GM21526 (cell line): ENCODE results near the gene CTNNA3.
"Not testable (repeated sequence)": the region's sequence is repeated elsewhere in the genome, so short reads cannot be mapped to it uniquely, and the experiment has no call there.

Experiments
- ATAC-seq: cut with Tn5 transposase; IDR thresholded peaks from one replicate; pipeline ENCODE4 v1.9.1; 2021; ENCODE audit warnings: moderate library complexity; ENCODE audit not compliant: unreplicated experiment, low FRiP score

The CTNNA3 gene

GRCh38 chr10:67262675-67263074 is 433.3 kb downstream of the CTNNA3 start:
- no peak for ATAC-seq

DNA sequence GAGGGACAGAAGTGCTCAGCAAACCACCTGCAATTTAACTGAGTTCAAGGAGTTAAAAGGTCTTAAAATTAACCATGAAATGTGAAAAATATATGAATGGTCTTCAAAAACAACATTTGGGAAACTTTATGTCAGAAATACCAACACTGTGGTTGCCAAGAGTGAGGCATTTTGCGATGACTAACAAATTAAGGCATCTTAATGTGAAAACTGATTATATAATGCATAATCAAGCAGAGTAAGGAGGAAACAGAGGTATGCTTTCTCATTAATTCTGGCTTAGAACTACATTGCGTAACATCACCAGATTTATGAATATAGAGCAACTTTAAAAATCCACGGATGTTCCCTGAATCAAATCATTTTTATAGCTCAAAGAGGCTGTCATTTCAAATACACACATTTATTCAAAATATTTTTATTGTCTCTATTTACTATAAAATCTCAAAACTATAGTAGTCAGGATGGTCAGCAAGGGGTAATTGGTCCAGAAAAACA is 434.6 kb downstream of the CTNNA3 start:
- ATAC-seq = no peak

DNA sequence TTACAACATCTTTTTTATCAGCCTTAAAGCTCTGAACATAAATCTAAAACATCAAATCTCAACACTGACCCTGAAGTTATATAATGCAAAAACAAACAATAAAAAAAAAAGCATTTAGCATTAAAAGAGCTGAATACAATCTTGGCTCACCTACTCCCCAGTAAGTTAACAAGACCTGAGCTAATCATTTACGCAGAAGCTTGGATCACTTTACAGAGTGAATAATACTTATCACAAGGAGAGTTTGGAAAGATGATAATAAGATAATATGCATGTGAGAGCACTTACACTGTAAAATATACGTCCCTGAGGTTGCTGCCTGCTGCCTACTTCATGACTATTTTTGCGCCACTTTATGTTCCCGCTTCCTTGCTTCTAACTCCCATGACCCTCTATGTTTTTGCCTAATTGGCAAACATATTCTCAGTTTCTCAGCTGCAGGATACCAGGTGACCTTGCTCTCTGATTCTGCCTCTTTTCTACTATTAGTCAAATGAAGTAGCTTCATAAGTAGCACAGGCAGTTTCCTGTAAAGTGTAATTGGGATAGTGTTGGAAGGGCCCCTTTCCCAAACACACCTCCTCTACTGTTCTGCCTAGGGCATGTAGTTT is 436.6 kb downstream of the CTNNA3 start:
- ATAC-seq = no peak

DNA sequence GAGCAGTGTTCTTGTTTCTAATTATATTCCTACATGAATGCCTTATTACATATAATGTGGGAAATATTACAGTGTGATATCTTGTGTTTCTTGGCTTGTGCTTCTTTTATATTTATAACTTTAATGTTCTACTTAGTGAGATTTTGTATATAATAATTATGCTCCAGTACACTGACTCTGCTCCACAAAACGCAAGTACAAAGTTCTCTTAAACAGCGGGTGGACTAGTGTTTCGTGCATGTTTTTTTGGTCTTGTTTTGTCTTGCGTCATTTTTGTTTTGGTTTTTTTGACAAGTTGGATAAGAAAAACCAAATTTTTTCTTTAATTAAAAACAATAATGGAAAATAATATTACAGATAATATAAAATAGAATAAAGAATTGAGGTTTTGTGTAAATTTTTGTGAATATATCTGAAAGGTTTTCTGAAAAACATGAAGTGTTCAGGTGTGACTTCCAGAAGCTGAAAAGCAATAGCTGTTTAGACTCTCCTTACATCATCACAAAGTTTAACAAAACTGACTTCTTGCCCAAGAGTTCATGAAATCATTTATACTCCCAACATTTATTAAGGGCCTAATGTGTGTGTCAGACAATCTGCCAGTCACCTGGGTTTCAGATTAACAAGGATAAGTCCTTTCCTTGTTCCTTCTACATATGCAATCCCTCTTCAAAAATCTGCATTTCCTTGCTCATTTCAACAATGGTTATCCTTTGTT is 438.4 kb downstream of the CTNNA3 start:
- no peak for ATAC-seq

DNA sequence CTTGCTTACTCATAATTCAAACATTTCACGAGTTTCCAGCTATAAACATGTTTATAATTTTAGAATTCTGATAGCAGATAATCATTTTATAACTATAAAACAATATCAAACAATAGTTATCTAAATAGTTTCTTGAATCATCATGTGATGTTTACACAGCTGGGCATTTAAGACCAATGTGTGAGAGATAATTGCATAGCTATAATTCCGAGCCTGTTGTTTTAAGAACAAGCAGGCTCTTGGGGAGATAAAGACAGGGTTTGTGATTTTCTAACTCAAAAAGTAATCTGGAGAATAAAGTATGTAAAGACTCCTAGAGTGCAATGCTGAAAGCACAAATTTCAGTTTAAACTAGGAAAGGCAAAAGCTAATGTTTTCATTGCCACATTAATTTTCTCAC is 439.0 kb downstream of the CTNNA3 start:
- no peak for ATAC-seq

- ATAC-seq = no peak
Observed at GRCh38 chr10:67250686-67251085, 445.3 kb downstream of the CTNNA3 start.

GRCh38 chr10:67246066-67246555 is 449.9 kb downstream of the CTNNA3 start:
- ATAC-seq = no peak

- ATAC-seq = no peak
Observed at GRCh38 chr10:67242528-67242927, 453.5 kb downstream of the CTNNA3 start.

DNA sequence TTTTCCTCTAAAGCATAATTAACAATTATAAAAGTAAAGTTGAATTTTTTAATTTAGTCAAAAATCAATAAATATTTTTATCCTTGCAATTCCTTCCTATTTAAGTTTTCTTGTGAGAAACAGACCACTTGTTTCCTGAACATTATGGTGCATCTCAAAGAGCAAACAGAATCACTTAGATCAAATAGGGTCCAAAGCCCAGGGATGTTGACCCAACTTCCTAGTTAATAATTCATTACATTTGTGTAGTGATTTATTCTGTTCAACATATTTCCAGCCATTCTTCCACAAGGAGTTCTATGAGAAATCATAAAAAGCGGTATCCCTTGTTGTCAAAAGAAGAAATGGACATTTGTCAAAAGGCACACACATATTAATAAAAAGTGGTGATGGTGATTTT is 454.5 kb downstream of the CTNNA3 start:
- ATAC-seq = no peak

GRCh38 chr10:67239864-67240497 is 456.0 kb downstream of the CTNNA3 start:
- no peak for ATAC-seq

DNA sequence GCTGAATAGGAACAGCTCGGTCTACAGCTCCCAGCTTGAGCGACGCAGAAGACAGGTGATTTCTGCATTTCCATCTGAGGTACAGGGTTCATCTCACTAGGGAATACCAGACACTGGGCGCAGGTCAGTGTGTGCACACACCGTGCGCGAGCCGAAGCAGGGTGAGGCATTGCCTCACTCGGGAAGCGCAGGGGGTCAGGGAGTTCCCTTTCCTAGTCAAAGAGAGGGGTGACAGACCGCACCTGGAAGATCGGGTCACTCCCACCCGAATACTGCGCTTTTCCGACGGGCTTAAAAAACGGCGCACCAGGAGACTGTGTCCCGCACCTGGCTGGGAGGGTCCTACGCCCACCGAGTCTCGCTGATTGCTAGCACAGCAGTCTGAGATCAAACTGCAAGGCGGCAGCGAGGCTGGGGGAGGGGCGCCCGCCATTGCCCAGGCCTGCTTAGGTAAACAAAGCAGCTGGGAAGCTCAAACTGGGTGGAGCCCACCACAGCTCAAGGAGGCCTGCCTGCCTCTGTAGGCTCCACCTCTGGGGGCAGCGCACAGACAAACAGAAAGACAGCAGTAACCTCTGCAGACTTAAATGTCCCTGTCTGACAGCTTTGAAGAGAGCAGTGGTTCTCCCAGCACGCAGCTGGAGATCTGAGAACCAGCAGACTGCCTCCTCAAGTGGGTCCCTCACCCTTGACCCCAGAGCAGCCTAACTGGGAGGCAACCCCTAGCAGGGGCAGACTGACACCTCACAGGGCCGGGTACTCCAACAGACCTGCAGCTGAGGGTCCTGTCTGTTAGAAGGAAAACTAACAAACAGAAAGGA is 465.1 kb downstream of the CTNNA3 start:
- ATAC-seq = not testable (repeated sequence)

- ATAC-seq = no peak
Observed at GRCh38 chr10:67225226-67225625, 470.8 kb downstream of the CTNNA3 start.

DNA sequence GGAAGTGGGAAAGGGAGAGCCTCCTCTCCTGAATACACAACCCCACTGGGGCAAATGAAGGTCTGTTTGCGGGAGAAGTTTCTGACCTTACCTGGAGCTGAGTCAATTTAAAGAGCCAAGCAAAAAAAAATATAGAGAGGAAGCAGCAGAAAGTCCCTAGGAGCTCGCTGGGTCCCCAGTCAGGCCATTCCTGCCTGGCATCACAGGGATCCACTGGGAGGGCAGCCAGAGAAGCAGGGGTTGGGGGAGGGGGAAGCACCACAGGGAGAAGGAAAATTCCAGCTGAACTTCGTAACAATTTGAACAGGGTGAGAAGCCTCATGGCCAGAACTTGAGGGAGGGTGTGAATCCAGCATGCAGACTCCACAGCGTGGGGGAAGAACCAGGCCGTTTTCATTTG is 471.4 kb downstream of the CTNNA3 start:
- ATAC-seq = no peak

DNA sequence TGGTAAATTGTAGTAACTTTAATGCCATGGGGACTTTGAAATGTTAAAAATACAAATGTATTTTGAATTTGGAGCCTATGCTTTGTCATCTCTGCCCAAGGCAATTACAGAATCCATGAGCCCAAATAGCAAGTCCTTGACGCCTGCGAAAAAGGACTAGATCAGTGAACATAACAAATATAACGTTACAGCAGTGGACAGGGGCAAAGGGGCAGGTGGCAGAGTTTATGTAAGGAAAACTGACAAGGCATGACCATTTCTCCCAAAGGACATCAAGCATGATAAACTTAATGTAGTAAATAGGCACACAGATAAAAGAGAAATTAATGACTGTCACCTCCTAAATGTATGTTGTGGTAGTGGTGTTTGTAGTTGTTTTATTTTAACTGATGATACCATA is 473.1 kb downstream of the CTNNA3 start:
- ATAC-seq = no peak

- ATAC-seq = no peak
Observed at GRCh38 chr10:67221939-67222494, 474.0 kb downstream of the CTNNA3 start.

- ATAC-seq = no peak
Observed at GRCh38 chr10:67211680-67212079, 484.3 kb downstream of the CTNNA3 start.

- not testable (repeated sequence) for ATAC-seq
Observed at GRCh38 chr10:67207923-67208322, 488.1 kb downstream of the CTNNA3 start.

DNA sequence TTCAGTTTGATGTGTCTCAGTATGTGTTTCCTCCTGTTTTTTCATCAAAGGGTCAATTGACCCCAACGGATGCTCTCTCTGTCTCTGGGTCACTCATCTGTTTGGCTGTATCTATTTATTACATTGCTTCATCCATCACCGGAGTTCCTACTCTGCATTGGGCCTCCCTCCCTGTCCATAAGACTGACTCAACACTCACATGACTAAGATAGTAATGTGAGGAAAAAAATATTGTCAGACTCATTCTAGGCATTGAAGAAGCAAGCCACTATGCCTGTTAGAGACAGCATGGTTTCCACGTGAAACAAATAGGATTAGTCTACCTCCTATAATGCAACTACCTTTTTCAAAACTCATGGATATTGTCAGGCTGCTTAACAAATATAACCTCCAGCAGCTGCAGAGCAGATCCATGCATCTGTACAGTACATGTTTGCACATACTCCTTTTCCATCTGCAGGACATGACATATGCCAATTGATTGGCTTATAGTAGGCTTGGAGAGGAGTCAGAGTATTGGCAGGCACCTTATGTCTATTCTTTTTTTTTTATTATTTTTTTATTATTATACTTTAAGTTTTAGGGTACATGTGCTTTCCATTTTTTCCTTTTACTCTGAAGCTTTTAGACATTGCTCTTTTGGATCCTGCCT is 495.0 kb downstream of the CTNNA3 start:
- no peak for ATAC-seq

GRCh38 chr10:67175354-67175753 is 520.6 kb downstream of the CTNNA3 start:
- no peak for ATAC-seq

DNA sequence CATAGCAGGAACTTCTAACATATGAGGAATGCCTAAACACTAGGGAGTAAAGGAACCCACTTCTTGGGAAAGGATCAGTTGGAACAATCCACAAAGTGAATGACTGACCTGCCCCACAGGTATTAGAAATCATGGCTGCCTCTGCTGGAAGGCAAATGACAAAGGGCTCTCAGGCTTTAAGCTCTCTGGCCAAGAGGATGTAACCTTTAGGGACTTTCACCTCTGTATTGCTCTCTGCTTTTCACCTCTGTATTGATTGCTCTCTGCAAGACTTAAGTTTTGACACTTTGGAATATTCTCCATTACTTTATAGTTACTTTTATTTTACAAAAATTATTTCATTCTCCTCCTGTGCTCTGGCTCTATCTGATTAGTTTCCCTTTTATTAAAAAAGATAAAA is 522.2 kb downstream of the CTNNA3 start:
- no peak for ATAC-seq
